Measurements from ENCODE around the gene LRRC1.

LRRC1 gene

GRCh38 chr6:53811082-53811481 is 16.3 kb downstream of the LRRC1 start (continued):
- TF ChIP-seq, protein P1, sequence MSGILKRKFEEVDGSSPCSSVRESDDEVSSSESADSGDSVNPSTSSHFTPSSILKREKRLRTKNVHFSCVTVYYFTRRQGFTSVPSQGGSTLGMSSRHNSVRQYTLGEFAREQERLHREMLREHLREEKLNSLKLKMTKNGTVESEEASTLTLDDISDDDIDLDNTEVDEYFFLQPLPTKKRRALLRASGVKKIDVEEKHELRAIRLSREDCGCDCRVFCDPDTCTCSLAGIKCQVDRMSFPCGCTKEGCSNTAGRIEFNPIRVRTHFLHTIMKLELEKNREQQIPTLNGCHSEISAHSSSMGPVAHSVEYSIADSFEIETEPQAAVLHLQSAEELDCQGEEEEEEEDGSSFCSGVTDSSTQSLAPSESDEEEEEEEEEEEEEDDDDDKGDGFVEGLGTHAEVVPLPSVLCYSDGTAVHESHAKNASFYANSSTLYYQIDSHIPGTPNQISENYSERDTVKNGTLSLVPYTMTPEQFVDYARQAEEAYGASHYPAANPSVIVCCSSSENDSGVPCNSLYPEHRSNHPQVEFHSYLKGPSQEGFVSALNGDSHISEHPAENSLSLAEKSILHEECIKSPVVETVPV (CRISPR knock-in tag; IDR thresholded peaks at IDR 0.05) = no peak
- TF ChIP-seq ZNF70 (CRISPR knock-in tag; IDR thresholded peaks at IDR 0.05) = no peak
- no peak for TF ChIP-seq ZNF565 (CRISPR knock-in tag; conservative IDR thresholded peaks at IDR 0.05; ENCODE audit: low read depth)
- no peak for TF ChIP-seq OSR1 (CRISPR knock-in tag; IDR thresholded peaks at IDR 0.05)
- TF ChIP-seq POU6F1 (CRISPR knock-in tag; IDR thresholded peaks at IDR 0.05; ENCODE audit: borderline replicate concordance, low read depth) = no peak
- no peak for TF ChIP-seq ESRRG (CRISPR knock-in tag; IDR thresholded peaks at IDR 0.05)
- TF ChIP-seq GLIS3 (CRISPR knock-in tag; IDR thresholded peaks at IDR 0.05) = no peak

DNA sequence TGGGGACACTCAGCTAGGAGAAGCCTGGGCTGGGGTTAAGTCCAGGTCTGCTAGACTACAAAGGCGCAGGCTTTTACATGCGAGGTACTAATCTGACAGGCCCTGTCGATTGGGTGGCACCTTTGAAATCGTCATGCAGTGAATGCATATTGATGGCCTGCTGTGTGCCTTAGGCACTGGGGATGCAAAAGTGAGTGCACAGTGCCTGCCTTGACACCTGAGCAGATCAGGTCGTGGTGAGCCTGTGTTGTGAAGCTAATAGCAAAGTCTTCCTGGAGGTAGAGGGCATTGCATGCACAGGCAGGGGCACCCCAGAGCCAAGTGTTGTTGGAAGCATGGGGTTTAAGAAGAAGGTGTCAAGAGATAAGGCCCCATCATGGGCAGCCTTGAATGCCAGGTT is 16.9 kb downstream of the LRRC1 start:
- no peak for ATAC-seq
- TF ChIP-seq ZFP30 (CRISPR knock-in tag; IDR thresholded peaks at IDR 0.05) (no peak), RARB (CRISPR knock-in tag; IDR thresholded peaks at IDR 0.05) (no peak), TSHZ2 (CRISPR knock-in tag; IDR thresholded peaks at IDR 0.05) (no peak), PATZ1 (CRISPR knock-in tag; IDR thresholded peaks at IDR 0.05; ENCODE audit: borderline replicate concordance) (no peak), TCF4 (CRISPR knock-in tag; IDR thresholded peaks at IDR 0.05; ENCODE audit: borderline replicate concordance) (no peak), ZC3H10 (CRISPR knock-in tag; IDR thresholded peaks at IDR 0.05) (no peak), PPARA (CRISPR knock-in tag; IDR thresholded peaks at IDR 0.05; ENCODE audit: borderline replicate concordance) (no peak), OSR1 (CRISPR knock-in tag; IDR thresholded peaks at IDR 0.05) (no peak), CSDC2 (CRISPR knock-in tag; IDR thresholded peaks at IDR 0.05) (no peak), ZFP3 (CRISPR knock-in tag; IDR thresholded peaks at IDR 0.05) (no peak), ESRRG (CRISPR knock-in tag; IDR thresholded peaks at IDR 0.05) (no peak), ISL1 (CRISPR knock-in tag; IDR thresholded peaks at IDR 0.05) (no peak), POU6F1 (CRISPR knock-in tag; IDR thresholded peaks at IDR 0.05; ENCODE audit: borderline replicate concordance, low read depth) (no peak), ZNF8 (CRISPR knock-in tag; IDR thresholded peaks at IDR 0.05) (no peak), ZNF70 (CRISPR knock-in tag; IDR thresholded peaks at IDR 0.05) (no peak)
- TF ChIP-seq, protein P1 (CRISPR knock-in tag; IDR thresholded peaks at IDR 0.05) = no peak
- TF ChIP-seq, protein P2, sequence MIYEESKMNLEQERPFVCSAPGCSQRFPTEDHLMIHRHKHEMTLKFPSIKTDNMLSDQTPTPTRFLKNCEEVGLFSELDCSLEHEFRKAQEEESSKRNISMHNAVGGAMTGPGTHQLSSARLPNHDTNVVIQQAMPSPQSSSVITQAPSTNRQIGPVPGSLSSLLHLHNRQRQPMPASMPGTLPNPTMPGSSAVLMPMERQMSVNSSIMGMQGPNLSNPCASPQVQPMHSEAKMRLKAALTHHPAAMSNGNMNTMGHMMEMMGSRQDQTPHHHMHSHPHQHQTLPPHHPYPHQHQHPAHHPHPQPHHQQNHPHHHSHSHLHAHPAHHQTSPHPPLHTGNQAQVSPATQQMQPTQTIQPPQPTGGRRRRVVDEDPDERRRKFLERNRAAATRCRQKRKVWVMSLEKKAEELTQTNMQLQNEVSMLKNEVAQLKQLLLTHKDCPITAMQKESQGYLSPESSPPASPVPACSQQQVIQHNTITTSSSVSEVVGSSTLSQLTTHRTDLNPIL (CRISPR knock-in tag; IDR thresholded peaks at IDR 0.05; ENCODE audit: low read depth) = no peak
